Neuron (in vitro differentiated cells): ENCODE data around the gene SH3BP2.

Source experiments
- H2AFZ ChIP-seq: one replicate; pipeline ENCODE4 v1.6.1; 2013; ENCODE audit warnings: low read depth, mild to moderate bottlenecking, inconsistent platforms, low read length, moderate library complexity
- H3K27me3 ChIP-seq: one replicate; pipeline ENCODE4 v1.6.1; 2013; ENCODE audit warnings: low read length; ENCODE audit not compliant: insufficient read depth
- H3K36me3 ChIP-seq: one replicate; pipeline ENCODE4 v1.6.1; 2013; ENCODE audit warnings: low read length; ENCODE audit not compliant: insufficient read depth
- H3K4me1 ChIP-seq: one replicate; pipeline ENCODE4 v1.6.1; 2013; ENCODE audit warnings: low read length; ENCODE audit not compliant: insufficient read depth
- H3K4me3 ChIP-seq: 2 replicates; pipeline ENCODE4 v1.5.1; 2013; ENCODE audit warnings: mild to moderate bottlenecking, low read length, moderate library complexity
- H3K9me3 ChIP-seq: one replicate; pipeline ENCODE4 v1.6.1; 2013; ENCODE audit warnings: low read length

SH3BP2 gene

DNA sequence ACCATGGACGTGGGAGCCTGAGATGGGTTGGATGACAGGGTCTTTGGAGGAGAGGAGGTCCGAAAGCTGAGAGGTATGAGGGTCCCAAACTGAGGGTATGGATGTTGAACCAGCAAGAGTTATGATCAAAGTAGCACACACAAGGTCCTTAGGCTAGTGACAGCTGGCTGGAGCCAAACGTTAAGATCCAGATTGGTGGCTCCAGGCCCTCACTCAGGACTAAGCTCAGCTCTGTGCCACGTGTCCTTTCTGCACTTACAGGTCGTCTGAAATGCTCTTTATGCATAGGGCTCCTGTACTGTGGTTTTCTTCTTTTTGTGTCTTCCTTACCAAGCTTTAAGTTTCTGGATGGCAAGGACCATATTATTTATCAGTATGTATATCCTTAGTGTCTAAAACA, 86.1 kb downstream of the SH3BP2 start:
- peaks cover 2% of the 10 kb centered on the region for H3K9me3 ChIP-seq
- no peaks in the 10 kb centered on the region for H3K27me3 ChIP-seq
- H3K4me1 ChIP-seq = no peaks in the 10 kb centered on the region
- peaks cover 64% of the 10 kb centered on the region for H3K36me3 ChIP-seq
- no peak overlapping the region for H2AFZ ChIP-seq
- no peak overlapping the region for H3K4me3 ChIP-seq

GRCh38 chr4:2881431-2881830, 88.5 kb downstream of the SH3BP2 start:
- H2AFZ ChIP-seq = no peak overlapping the region
- H3K4me1 ChIP-seq = no peaks in the 10 kb centered on the region
- H3K4me3 ChIP-seq = no peak overlapping the region
- H3K9me3 ChIP-seq = peaks cover 2% of the 10 kb centered on the region
- H3K36me3 ChIP-seq = peaks cover 78% of the 10 kb centered on the region
- no peaks in the 10 kb centered on the region for H3K27me3 ChIP-seq

GRCh38 chr4:2882341-2882740, 89.5 kb downstream of the SH3BP2 start:
- Histone ChIP-seq H3K27me3 (no peaks in the 10 kb centered on the region), H3K4me1 (no peaks in the 10 kb centered on the region), H3K4me3 (no peak overlapping the region), H2AFZ (no peak overlapping the region), H3K36me3 (peaks cover 82% of the 10 kb centered on the region), H3K9me3 (peaks cover 2% of the 10 kb centered on the region)

DNA sequence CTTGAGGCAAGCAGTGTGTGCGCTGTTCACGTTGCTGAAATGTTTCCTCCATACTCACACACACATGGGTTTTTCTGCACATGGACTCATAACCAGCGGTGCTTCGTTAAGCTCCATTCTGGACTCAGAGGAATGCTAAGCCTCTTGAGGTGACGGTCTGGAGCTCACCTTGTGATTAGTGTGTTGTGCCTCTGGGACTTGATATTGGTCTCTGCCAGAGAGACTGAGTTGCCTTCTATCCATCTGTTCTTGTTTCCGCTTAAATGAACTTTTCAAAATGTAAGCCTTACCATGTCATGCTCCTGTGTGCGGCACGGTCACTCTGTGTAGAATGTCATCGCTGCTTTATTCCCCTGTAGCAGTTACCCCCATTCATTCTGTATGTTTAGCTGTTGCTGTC, 93.3 kb downstream of the SH3BP2 start:
- H3K9me3 ChIP-seq = no peaks in the 10 kb centered on the region
- H3K4me1 ChIP-seq = no peaks in the 10 kb centered on the region
- peaks cover 66% of the 10 kb centered on the region for H3K36me3 ChIP-seq
- no peak overlapping the region for H2AFZ ChIP-seq
- H3K27me3 ChIP-seq = no peaks in the 10 kb centered on the region
- no peak overlapping the region for H3K4me3 ChIP-seq

GRCh38 chr4:2886622-2887021, 93.7 kb downstream of the SH3BP2 start:
- Histone ChIP-seq H3K4me1 (no peaks in the 10 kb centered on the region), H3K27me3 (no peaks in the 10 kb centered on the region), H3K4me3 (no peak overlapping the region), H3K9me3 (no peaks in the 10 kb centered on the region), H2AFZ (no peak overlapping the region), H3K36me3 (peaks cover 62% of the 10 kb centered on the region)

- H3K9me3 ChIP-seq = no peaks in the 10 kb centered on the region
- H3K4me3 ChIP-seq = no peak overlapping the region
- H3K4me1 ChIP-seq = no peaks in the 10 kb centered on the region
- no peak overlapping the region for H2AFZ ChIP-seq
- H3K36me3 ChIP-seq = peaks cover 55% of the 10 kb centered on the region
- no peaks in the 10 kb centered on the region for H3K27me3 ChIP-seq
Measured at GRCh38 chr4:2887343-2887742, 94.5 kb downstream of the SH3BP2 start.

DNA sequence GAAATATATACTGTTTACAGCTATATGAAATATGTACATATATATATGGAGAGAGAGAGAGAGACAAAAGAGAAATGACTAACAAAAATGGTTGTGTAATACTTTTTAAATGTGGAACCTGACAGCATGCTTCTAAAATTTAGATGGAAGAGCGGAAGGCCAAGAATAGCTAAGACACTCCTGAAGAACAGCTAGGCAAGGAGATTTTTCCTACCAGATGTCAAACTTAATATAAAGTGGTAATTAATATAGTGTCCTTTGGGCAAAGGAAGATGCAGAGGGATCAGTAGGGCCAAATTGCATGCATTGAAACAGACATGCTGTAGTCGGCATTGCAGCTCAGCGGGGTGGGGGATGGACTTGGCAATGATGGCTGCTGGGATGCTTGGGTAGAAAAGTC, 96.0 kb downstream of the SH3BP2 start:
- no peaks in the 10 kb centered on the region for H3K27me3 ChIP-seq
- no peak overlapping the region for H3K4me3 ChIP-seq
- H2AFZ ChIP-seq = no peak overlapping the region
- H3K9me3 ChIP-seq = no peaks in the 10 kb centered on the region
- H3K36me3 ChIP-seq = peaks cover 49% of the 10 kb centered on the region
- H3K4me1 ChIP-seq = no peaks in the 10 kb centered on the region
